Fibroblast of pulmonary artery (primary cell): ENCODE results near the gene NFKBIE.

Experiments used
- DNase-seq: peaks from one replicate; pipeline ENCODE4 v3.0.0-alpha.2; 2010; ENCODE audit warnings: low read depth
- H3K4me3 ChIP-seq: replicated peaks from 2 replicates; pipeline ENCODE4 v1.5.1; 2011; ENCODE audit warnings: low read depth, mild to moderate bottlenecking, control low read depth, low read length, moderate library complexity
- CTCF ChIP-seq: IDR thresholded peaks from 2 replicates; pipeline ENCODE4 v1.5.1; 2011; ENCODE audit warnings: mild to moderate bottlenecking, control low read depth, low read length, inconsistent platforms; ENCODE audit errors: missing control alignments

The NFKBIE gene

DNA sequence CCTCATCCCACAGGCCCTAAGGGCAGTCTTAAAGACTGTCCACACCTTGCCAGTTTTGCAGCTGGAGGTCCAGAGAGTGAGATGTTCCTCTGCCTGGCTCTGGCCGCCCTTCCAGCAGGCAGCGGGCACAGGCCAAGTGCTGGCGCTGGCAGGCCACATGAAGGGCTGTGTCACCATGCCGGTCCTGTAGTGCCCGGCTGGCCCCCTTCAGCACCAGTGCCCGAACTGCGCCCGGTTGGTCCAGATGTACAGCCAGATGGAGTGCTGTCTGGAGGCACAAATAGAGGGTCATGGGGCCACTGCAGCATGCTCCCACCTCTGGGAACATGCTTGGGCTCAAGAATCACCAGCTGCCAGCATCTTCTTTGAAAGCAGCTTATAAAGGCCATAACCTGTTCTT, 3.8 kb downstream of the NFKBIE start:
- TF ChIP-seq CTCF, result no peak
- no peak for DNase-seq
- H3K4me3 ChIP-seq, result no peak overlapping the region

GRCh38 chr6:44260451-44261297, 4.7 kb downstream of the NFKBIE start:
- DNase-seq, result no peak
- H3K4me3 ChIP-seq, result no peak overlapping the region
- no peak for TF ChIP-seq CTCF

DNA sequence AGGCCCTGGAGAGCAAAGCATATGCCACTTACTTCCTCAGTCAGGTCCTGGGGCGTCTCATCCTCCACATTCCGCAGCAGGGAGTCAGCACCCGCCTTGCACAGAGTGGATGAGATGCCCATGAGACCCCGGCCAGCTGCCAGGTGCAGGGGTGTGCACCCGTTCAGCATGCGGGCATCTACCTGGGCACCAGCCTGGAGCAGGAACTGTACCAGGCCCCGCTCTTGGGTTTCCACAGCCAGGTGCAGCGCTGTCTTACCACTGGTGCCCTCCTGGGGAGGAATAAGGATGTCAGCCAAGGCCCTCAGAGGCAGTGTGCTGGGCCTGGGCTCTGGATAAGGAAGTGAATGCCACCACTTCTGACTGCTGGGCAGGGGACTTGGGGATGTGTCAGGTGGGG, 5.3 kb downstream of the NFKBIE start:
- H3K4me3 ChIP-seq, result no peak overlapping the region
- no peak for TF ChIP-seq CTCF
- DNase-seq, result no peak

GRCh38 chr6:44258921-44259320, 6.4 kb downstream of the NFKBIE start:
- no peak for TF ChIP-seq CTCF
- H3K4me3 ChIP-seq, result no peak overlapping the region
- DNase-seq, result no peak

GRCh38 chr6:44258325-44258863, 7.0 kb downstream of the NFKBIE start:
- DNase-seq, result no peak
- H3K4me3 ChIP-seq, result no peak overlapping the region
- no peak for TF ChIP-seq CTCF

DNA sequence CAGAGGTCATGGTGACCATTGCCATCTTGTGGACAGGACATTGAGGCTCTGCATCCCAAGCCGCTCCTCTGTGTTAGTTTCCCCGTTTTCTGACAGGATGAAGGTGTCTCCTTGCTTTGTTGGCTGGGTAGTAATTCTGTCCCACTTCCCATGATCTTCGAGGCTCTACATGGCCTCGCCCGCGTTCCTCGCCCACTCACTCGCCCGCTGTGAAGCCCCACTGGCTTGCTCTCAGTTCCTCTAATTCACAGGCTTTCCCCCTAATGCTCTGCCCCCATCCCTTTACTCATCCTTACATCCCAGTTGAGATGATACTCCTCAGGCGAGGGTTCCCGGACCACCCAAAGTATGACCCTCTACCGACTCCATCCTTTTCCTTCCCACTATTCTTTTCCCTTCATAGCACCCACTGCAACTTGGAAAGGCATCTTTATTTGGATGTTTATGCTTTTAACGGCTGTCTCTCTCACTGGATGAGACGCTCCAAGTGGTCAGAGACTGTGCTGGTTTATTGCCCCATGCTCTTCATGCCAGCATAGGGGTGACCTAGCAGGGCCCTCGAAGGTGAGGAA, 7.5 kb downstream of the NFKBIE start:
- peak overlapping the region; percentile 89 for H3K4me3 ChIP-seq
- no peak for TF ChIP-seq CTCF
- DNase-seq, result no peak
